Mesendoderm (in vitro differentiated cells): ENCODE results near the gene AGBL3.

Experiments
- DNase-seq: peaks from one replicate; pipeline ENCODE4 v3.0.0; 2013
- H2AK5ac ChIP-seq: 2 replicates; pipeline ENCODE4 v1.6.1; 2013; ENCODE audit warnings: low read length, inconsistent platforms
- H2BK120ac ChIP-seq: 2 replicates; pipeline ENCODE4 v1.6.1; 2013; ENCODE audit warnings: low read depth, mild to moderate bottlenecking, low read length, moderate library complexity, mixed read lengths
- H2BK15ac ChIP-seq: replicated peaks from 2 replicates; pipeline ENCODE4 v1.6.1; 2013; ENCODE audit warnings: low read depth, mild to moderate bottlenecking, moderate library complexity
- H2BK5ac ChIP-seq: 2 replicates; pipeline ENCODE4 v1.6.1; 2013; ENCODE audit warnings: low read length, inconsistent platforms
- H3K18ac ChIP-seq: 2 replicates; pipeline ENCODE4 v1.6.1; 2013; ENCODE audit warnings: mild to moderate bottlenecking, low read length, mixed read lengths
- H3K23ac ChIP-seq: one replicate; pipeline ENCODE4 v1.6.1; 2013; ENCODE audit warnings: low read length
- H3K27ac ChIP-seq: 2 replicates; pipeline ENCODE4 v1.5.1; 2013; ENCODE audit warnings: low read depth, mild to moderate bottlenecking, inconsistent platforms, low read length, moderate library complexity
- H3K27me3 ChIP-seq: 2 replicates; pipeline ENCODE4 v1.6.1; 2013; ENCODE audit warnings: low read length, control low read depth, mild to moderate bottlenecking, inconsistent platforms; ENCODE audit not compliant: insufficient read depth, poor library complexity
- H3K36me3 ChIP-seq: 2 replicates; pipeline ENCODE4 v1.6.1; 2013; ENCODE audit warnings: low read length, inconsistent platforms; ENCODE audit not compliant: control insufficient read depth, insufficient read depth
- H3K4ac ChIP-seq: one replicate; pipeline ENCODE4 v1.6.1; 2013; ENCODE audit warnings: low read depth, mild to moderate bottlenecking, low read length, moderate library complexity
- H3K4me1 ChIP-seq: 2 replicates; pipeline ENCODE4 v1.6.1; 2013; ENCODE audit warnings: low read depth, low read length, inconsistent platforms; ENCODE audit not compliant: control insufficient read depth
- H3K4me2 ChIP-seq: 2 replicates; pipeline ENCODE4 v1.6.1; 2013; ENCODE audit warnings: low read length
- H3K4me3 ChIP-seq: 2 replicates; pipeline ENCODE4 v1.5.1; 2013; ENCODE audit warnings: mild to moderate bottlenecking, low read length
- H3K56ac ChIP-seq: one replicate; pipeline ENCODE4 v1.6.1; 2013; ENCODE audit warnings: low read length
- H3K79me1 ChIP-seq: 2 replicates; pipeline ENCODE4 v1.6.1; 2013; ENCODE audit warnings: low read length, inconsistent platforms
- H3K79me2 ChIP-seq: 2 replicates; pipeline ENCODE4 v1.6.1; 2013; ENCODE audit warnings: mild to moderate bottlenecking, low read length; ENCODE audit not compliant: control insufficient read depth, insufficient read depth
- H3K9ac ChIP-seq: 2 replicates; pipeline ENCODE4 v1.6.1; 2013; ENCODE audit warnings: low read length, inconsistent platforms
- H4K5ac ChIP-seq: one replicate; pipeline ENCODE4 v1.6.1; 2013; ENCODE audit warnings: low read length
- H4K8ac ChIP-seq: one replicate; pipeline ENCODE4 v1.6.1; 2013; ENCODE audit warnings: low read depth, mild to moderate bottlenecking, control low read depth, low read length, moderate library complexity
- WGBS: extraction: QIAGEN DNeasy Blood & Tissue Kit; methylation state at CpG from one replicate; pipeline ENCODE4 v1.1.7; 2013; ENCODE audit warnings: low lambda C conversion rate, missing lambda C conversion rate; ENCODE audit not compliant: insufficient coverage; ENCODE audit errors: extremely low coverage; 5-methylcytosine and 5-hydroxymethylcytosine counted together

AGBL3 gene

GRCh38 chr7:135143885-135144668, 157.8 kb downstream of the AGBL3 start:
- H3K27me3 ChIP-seq: no peaks in the 10 kb centered on the region
- H3K27ac ChIP-seq: no peak overlapping the region
- H2BK5ac ChIP-seq: no peak overlapping the region
- H2AK5ac ChIP-seq: no peak overlapping the region
- DNase-seq: no peak
- no peak overlapping the region for H3K56ac ChIP-seq
- H2BK15ac ChIP-seq: no peak overlapping the region
- H3K4ac ChIP-seq: no peak overlapping the region
- no peak overlapping the region for H3K4me2 ChIP-seq
- H3K18ac ChIP-seq: no peak overlapping the region
- WGBS: no CpG with 5 or more reads among the region's 3 CpGs
- H3K36me3 ChIP-seq: no peaks in the 10 kb centered on the region
- H3K4me3 ChIP-seq: no peak overlapping the region
- no peaks in the 10 kb centered on the region for H3K4me1 ChIP-seq
- H4K8ac ChIP-seq: no peak overlapping the region
- H3K79me2 ChIP-seq: no peaks in the 10 kb centered on the region
- no peak overlapping the region for H3K23ac ChIP-seq
- H3K79me1 ChIP-seq: no peaks in the 10 kb centered on the region
- no peak overlapping the region for H3K9ac ChIP-seq
- H4K5ac ChIP-seq: no peak overlapping the region
- H2BK120ac ChIP-seq: no peak overlapping the region

GRCh38 chr7:135147341-135147898, 161.1 kb downstream of the AGBL3 start:
- no peak overlapping the region for H2BK120ac ChIP-seq
- no peak overlapping the region for H2BK15ac ChIP-seq
- no peak overlapping the region for H3K4me2 ChIP-seq
- H3K79me1 ChIP-seq: no peaks in the 10 kb centered on the region
- no peaks in the 10 kb centered on the region for H3K79me2 ChIP-seq
- no peak overlapping the region for H2AK5ac ChIP-seq
- H3K56ac ChIP-seq: no peak overlapping the region
- H3K23ac ChIP-seq: no peak overlapping the region
- H3K4ac ChIP-seq: no peak overlapping the region
- DNase-seq: no peak
- no peak overlapping the region for H2BK5ac ChIP-seq
- no peak overlapping the region for H3K27ac ChIP-seq
- no peak overlapping the region for H3K9ac ChIP-seq
- no peak overlapping the region for H4K5ac ChIP-seq
- no peaks in the 10 kb centered on the region for H3K27me3 ChIP-seq
- no peak overlapping the region for H3K4me3 ChIP-seq
- H3K36me3 ChIP-seq: no peaks in the 10 kb centered on the region
- no peak overlapping the region for H3K18ac ChIP-seq
- no peak overlapping the region for H4K8ac ChIP-seq
- no CpG with 5 or more reads among the region's 6 CpGs for WGBS
- no peaks in the 10 kb centered on the region for H3K4me1 ChIP-seq

- Histone ChIP-seq H3K9ac (no peak within 1 kb of the TSS), H3K27ac (no peak within 1 kb of the TSS), H3K56ac (no peak within 1 kb of the TSS), H2BK15ac (no peak within 1 kb of the TSS), H4K5ac (no peak within 1 kb of the TSS), H3K18ac (no peak within 1 kb of the TSS), H3K79me2 (no peaks in the 10 kb centered on the region), H3K23ac (no peak within 1 kb of the TSS), H3K4me3 (no peak within 1 kb of the TSS), H3K27me3 (no peaks in the 10 kb centered on the region), H3K36me3 (no peaks in the 10 kb centered on the region), H4K8ac (no peak within 1 kb of the TSS), H3K79me1 (no peaks in the 10 kb centered on the region), H2AK5ac (no peak within 1 kb of the TSS), H3K4me1 (no peaks in the 10 kb centered on the region), H3K4me2 (no peak within 1 kb of the TSS), H3K4ac (no peak within 1 kb of the TSS), H2BK5ac (no peak within 1 kb of the TSS), H2BK120ac (no peak within 1 kb of the TSS)
- WGBS: no CpG with 5 or more reads among the region's 13 CpGs
- no peak for DNase-seq
Observed at GRCh38 chr7:135147899-135148721, 161.8 kb downstream of the AGBL3 start, which contains the start of gene TMEM140. Gene TMEM140, plus strand, starts transcription at chr7:135148072. Its CDS starts 16,370 bp downstream, at chr7:135164442.

- H3K4ac ChIP-seq: no peak overlapping the region
- H3K36me3 ChIP-seq: no peaks in the 10 kb centered on the region
- H4K5ac ChIP-seq: no peak overlapping the region
- H3K27ac ChIP-seq: no peak overlapping the region
- H3K27me3 ChIP-seq: no peaks in the 10 kb centered on the region
- H2BK120ac ChIP-seq: no peak overlapping the region
- no peaks in the 10 kb centered on the region for H3K79me2 ChIP-seq
- H3K9ac ChIP-seq: no peak overlapping the region
- H2BK15ac ChIP-seq: no peak overlapping the region
- no peak overlapping the region for H4K8ac ChIP-seq
- H3K4me1 ChIP-seq: no peaks in the 10 kb centered on the region
- no peaks in the 10 kb centered on the region for H3K79me1 ChIP-seq
- DNase-seq: no peak
- H3K23ac ChIP-seq: no peak overlapping the region
- H3K18ac ChIP-seq: no peak overlapping the region
- H2BK5ac ChIP-seq: no peak overlapping the region
- H2AK5ac ChIP-seq: no peak overlapping the region
- no CpG with 5 or more reads among the region's 8 CpGs for WGBS
- no peak overlapping the region for H3K56ac ChIP-seq
- H3K4me3 ChIP-seq: no peak overlapping the region
- H3K4me2 ChIP-seq: no peak overlapping the region
Observed at GRCh38 chr7:135150072-135150782, 163.9 kb downstream of the AGBL3 start.

- no peak overlapping the region for H3K4me2 ChIP-seq
- H3K4ac ChIP-seq: no peak overlapping the region
- H4K5ac ChIP-seq: no peak overlapping the region
- H3K56ac ChIP-seq: no peak overlapping the region
- H3K27me3 ChIP-seq: no peaks in the 10 kb centered on the region
- H3K79me2 ChIP-seq: no peaks in the 10 kb centered on the region
- no peak overlapping the region for H2BK15ac ChIP-seq
- no peaks in the 10 kb centered on the region for H3K36me3 ChIP-seq
- no peak overlapping the region for H3K23ac ChIP-seq
- H3K79me1 ChIP-seq: no peaks in the 10 kb centered on the region
- H2BK120ac ChIP-seq: no peak overlapping the region
- no peaks in the 10 kb centered on the region for H3K4me1 ChIP-seq
- no CpG with 5 or more reads among the region's 2 CpGs for WGBS
- no peak overlapping the region for H3K9ac ChIP-seq
- H4K8ac ChIP-seq: no peak overlapping the region
- H3K27ac ChIP-seq: no peak overlapping the region
- H3K4me3 ChIP-seq: no peak overlapping the region
- no peak for DNase-seq
- no peak overlapping the region for H3K18ac ChIP-seq
- no peak overlapping the region for H2BK5ac ChIP-seq
- no peak overlapping the region for H2AK5ac ChIP-seq
Observed at GRCh38 chr7:135151132-135151531, 164.8 kb downstream of the AGBL3 start.
